HepG2 (cell line): Measurements from ENCODE around the gene LRBA. TPM values are rescaled to one million over a fixed set of nuclear protein-coding genes. Genes with fewer than 3 reads are reported as not detected.

Experiments
- ATAD3A ChIP-seq: sonication (generic); formaldehyde crosslinking; IDR thresholded peaks from 2 replicates; pipeline ENCODE4 v1.4.0; 2020; ENCODE audit warnings: missing genetic modification reagents
- CENPBD1 ChIP-seq: sonication (generic); formaldehyde crosslinking; IDR thresholded peaks from 2 replicates; pipeline ENCODE4 v1.8.0; 2022; ENCODE audit warnings: missing genetic modification reagents, low read depth, mild to moderate bottlenecking, borderline replicate concordance
- CREM ChIP-seq, 2 experiments: sonication (generic) in 1 of 2; formaldehyde crosslinking in 1 of 2; IDR thresholded peaks; 2 replicates each; pipeline versions ENCODE4 v1.4.0 to v1.6.1; 2016 to 2020; ENCODE audit warnings: antibody characterized with exemption in 1 of 2, mild to moderate bottlenecking in 1 of 2, missing genetic modification reagents in 1 of 2
- DNMT3B ChIP-seq: conservative IDR thresholded peaks from 2 replicates; pipeline ENCODE4 v1.6.1; 2016; ENCODE audit warnings: missing biosample characterization, control low read depth
- GATAD2A ChIP-seq: IDR thresholded peaks from 2 replicates; pipeline ENCODE4 v1.6.1; 2016
- GTF3A ChIP-seq: sonication (generic); formaldehyde crosslinking; conservative IDR thresholded peaks from 2 replicates; pipeline ENCODE4 v1.4.0; 2020; ENCODE audit warnings: mild to moderate bottlenecking, missing genetic modification reagents
- HMG20A ChIP-seq: IDR thresholded peaks from 2 replicates; pipeline ENCODE4 v1.6.1; 2016; ENCODE audit warnings: borderline replicate concordance
- KLF9 ChIP-seq: IDR thresholded peaks from 2 replicates; pipeline ENCODE4 v1.6.1; 2016; ENCODE audit warnings: low read depth
- MEF2D ChIP-seq: sonication (generic); formaldehyde crosslinking; IDR thresholded peaks from 2 replicates; pipeline ENCODE4 v1.5.1; 2020; ENCODE audit warnings: mild to moderate bottlenecking, missing genetic modification reagents
- NCOA2 ChIP-seq: sonication (generic); formaldehyde crosslinking; IDR thresholded peaks from 2 replicates; pipeline ENCODE4 v1.8.0; 2022; ENCODE audit warnings: inconsistent platforms
- NR2F1 ChIP-seq, 2 experiments: fragments of 450-650 bp in 1 of 2; formaldehyde crosslinking in 1 of 2; IDR thresholded peaks; 2 replicates each; pipeline versions ENCODE4 v1.5.0 to v1.6.1; 2016 to 2020; ENCODE audit warnings: mild to moderate bottlenecking in 1 of 2, missing compliant biosample characterization in 1 of 2, missing genetic modification reagents in 1 of 2, moderate library complexity in 1 of 2
- POLR2AphosphoS5 ChIP-seq: IDR thresholded peaks from 2 replicates; pipeline ENCODE4 v1.6.1; 2012; ENCODE audit warnings: low read depth, low read length
- PPARG ChIP-seq: conservative IDR thresholded peaks from 2 replicates; pipeline ENCODE4 v1.6.1; 2016; ENCODE audit warnings: missing biosample characterization, missing genetic modification reagents
- PREB ChIP-seq: sonication (generic); formaldehyde crosslinking; IDR thresholded peaks from 2 replicates; pipeline ENCODE4 v1.4.0; 2020; ENCODE audit warnings: missing genetic modification reagents
- RFX3 ChIP-seq: IDR thresholded peaks from 2 replicates; pipeline ENCODE4 v1.6.1; 2016; ENCODE audit warnings: missing biosample characterization, missing genetic modification reagents
- SRSF9 ChIP-seq: fragments of 200-400 bp; formaldehyde crosslinking; IDR thresholded peaks from 2 replicates; pipeline ENCODE4 v1.6.1; 2018; ENCODE audit warnings: borderline replicate concordance, mild to moderate bottlenecking, low read depth, low read length; ENCODE audit not compliant: insufficient read depth, poor library complexity, severe bottlenecking
- SRY ChIP-seq: sonication (generic); formaldehyde crosslinking; IDR thresholded peaks from 2 replicates; pipeline ENCODE4 v1.8.0; 2022; ENCODE audit warnings: mild to moderate bottlenecking, missing genetic modification reagents
- THAP11 ChIP-seq: IDR thresholded peaks from 2 replicates; pipeline ENCODE4 v1.6.1; 2016; ENCODE audit warnings: missing biosample characterization, missing genetic modification reagents
- YY1 ChIP-seq: IDR thresholded peaks from 2 replicates; pipeline ENCODE4 v1.6.1; 2011; ENCODE audit warnings: low read length, low read depth, moderate library complexity, mild to moderate bottlenecking; ENCODE audit not compliant: insufficient read depth, insufficient replicate concordance
- ZBTB7A ChIP-seq: sonication (generic); formaldehyde crosslinking; IDR thresholded peaks from 2 replicates; pipeline ENCODE4 v1.8.0; 2022; ENCODE audit warnings: mild to moderate bottlenecking, missing genetic modification reagents
- ZNF101 ChIP-seq: sonication (generic); formaldehyde crosslinking; IDR thresholded peaks from 2 replicates; pipeline ENCODE4 v1.4.0; 2020; ENCODE audit warnings: mild to moderate bottlenecking, low read depth, missing genetic modification reagents, borderline replicate concordance
- ZNF12 ChIP-seq: sonication (generic); formaldehyde crosslinking; IDR thresholded peaks from 2 replicates; pipeline ENCODE4 v1.5.0; 2020; ENCODE audit warnings: missing genetic modification reagents
- ZNF224 ChIP-seq: sonication (generic); formaldehyde crosslinking; IDR thresholded peaks from 2 replicates; pipeline ENCODE4 v1.5.0; 2020; ENCODE audit warnings: mild to moderate bottlenecking, missing genetic modification reagents
- ZNF337 ChIP-seq: sonication (generic); formaldehyde crosslinking; IDR thresholded peaks from 2 replicates; pipeline ENCODE4 v1.5.1; 2020; ENCODE audit warnings: missing genetic modification reagents, low read depth, mild to moderate bottlenecking, borderline replicate concordance
- ZNF431 ChIP-seq: sonication (generic); formaldehyde crosslinking; IDR thresholded peaks from 2 replicates; pipeline ENCODE4 v1.9.0; 2022; ENCODE audit warnings: missing genetic modification reagents, low read depth, mild to moderate bottlenecking, borderline replicate concordance
- ZNF605 ChIP-seq: sonication (generic); formaldehyde crosslinking; IDR thresholded peaks from 2 replicates; pipeline ENCODE4 v1.8.0; 2022; ENCODE audit warnings: mild to moderate bottlenecking, missing genetic modification reagents
- ZNF616 ChIP-seq: sonication (generic); formaldehyde crosslinking; IDR thresholded peaks from 2 replicates; pipeline ENCODE4 v1.5.0; 2020; ENCODE audit warnings: low read depth, mild to moderate bottlenecking, missing genetic modification reagents
- ZNF629 ChIP-seq: sonication (generic); formaldehyde crosslinking; conservative IDR thresholded peaks from 2 replicates; pipeline ENCODE4 v1.5.0; 2020; ENCODE audit warnings: missing genetic modification reagents
- ZNF7 ChIP-seq: IDR thresholded peaks from 2 replicates; pipeline ENCODE4 v1.6.1; 2016; ENCODE audit warnings: missing biosample characterization, missing genetic modification reagents
- polyA plus RNA-seq, 8 experiments: library from polyadenylated mRNA; depleted of rRNA in 3 of 8; stranded (reverse) in 7 of 8; unstranded in 1 of 8; fragments of >200 nt; fragmentation: Illumina TruSeq in 4 of 8; extraction: Trizol in 4 of 8; gene quantifications; 2 replicates each; pipeline versions ENCODE4 v1.2.1 to v1.2.3, GENCODE V29; 2011 to 2016; ENCODE audit warnings: low read depth in 4 of 8, missing spikeins in 1 of 8, mixed read lengths in 1 of 8; ENCODE audit not compliant: insufficient read depth in 1 of 8
- total RNA-seq, 5 experiments: library from RNA; depleted of rRNA; stranded (reverse); fragments of >200 nt; fragmentation: Illumina TruSeq; extraction: Trizol; gene quantifications; 2 replicates each; pipeline ENCODE4 v1.2.3, GENCODE V29; 2016; ENCODE audit warnings: low read depth in 1 of 5

Gene LRBA
- total and polyA plus RNA-seq, 2 of the 13 experiments (the other 11 are each of a cell fraction or from before 2014, with no cell fraction given) = 21.0 to 37.2 TPM

GRCh38 chr4:151015459-151016347 lies 619 bp upstream of the LRBA start (continued):
- no peak for TF ChIP-seq ZBTB7A (CRISPR knock-in tag)
- peak; percentile 85 for TF ChIP-seq ZNF616
- no peak for TF ChIP-seq SRSF9
- peak; percentile 45; the same call in 1 of the 2 replicates for TF ChIP-seq MEF2D
- TF ChIP-seq ZNF337 (CRISPR knock-in tag) = peak; percentile 88; the same call in 1 of the 2 replicates
- peak; percentile 2 for TF ChIP-seq ZNF605 (CRISPR knock-in tag)
- no peak for TF ChIP-seq ZNF12 (CRISPR knock-in tag)
- no peak for TF ChIP-seq KLF9
- TF ChIP-seq GTF3A = 0 out of 2 replicates have a peak, but pooled peaks have one; percentile 42
- TF ChIP-seq NCOA2 (CRISPR knock-in tag) = peak; percentile 27; the same call in 1 of the 2 replicates
- peak; percentile 58 for TF ChIP-seq POLR2AphosphoS5
- 0 out of 2 replicates have a peak, but pooled peaks have one; percentile 49 for TF ChIP-seq SRY (CRISPR knock-in tag)
- TF ChIP-seq ATAD3A (CRISPR knock-in tag) = 0 out of 2 replicates have a peak, but pooled peaks have one; percentile 74
- 0 out of 2 replicates have a peak, but pooled peaks have one; percentile 23 for TF ChIP-seq ZNF7 (CRISPR knock-in tag)
- TF ChIP-seq ZNF629 (CRISPR knock-in tag) = 0 out of 2 replicates have a peak, but pooled peaks have one; percentile 24
- peak; percentile 95 for TF ChIP-seq YY1
- no peak for TF ChIP-seq HMG20A (CRISPR knock-in tag)
- no peak for TF ChIP-seq CENPBD1 (CRISPR knock-in tag)
- peak; percentile 58; the same call in 1 of the 2 replicates for TF ChIP-seq GATAD2A (CRISPR knock-in tag)
- 0 out of 2 replicates have a peak, but pooled peaks have one; percentile 66 for TF ChIP-seq ZNF224 (CRISPR knock-in tag)
- TF ChIP-seq ZNF101 (CRISPR knock-in tag) = no peak
- no peak; the same call in 1 of the 2 replicates for TF ChIP-seq PPARG (CRISPR knock-in tag)
- no peak for TF ChIP-seq DNMT3B
- TF ChIP-seq CREM (IDR thresholded peaks at IDR 0.05) = no peak
- no peak for TF ChIP-seq CREM (CRISPR knock-in tag; IDR thresholded peaks at IDR 0.05)
- TF ChIP-seq NR2F1 (CRISPR knock-in tag; IDR thresholded peaks at IDR 0.05) = no peak
- no peak for TF ChIP-seq RFX3 (CRISPR knock-in tag)
- TF ChIP-seq ZNF431 (CRISPR knock-in tag) = peak; percentile 16; the same call in 1 of the 2 replicates
- peak; percentile 39; the same call in 1 of the 2 replicates for TF ChIP-seq THAP11
- no peak for TF ChIP-seq PREB
